ENCODE results near the gene SPG7. TPM values are rescaled to one million over a fixed set of nuclear protein-coding genes. Genes with fewer than 3 reads are reported as not detected.

The SPG7 gene
- total RNA-seq, 1 experiment from 2014 or later = 125 TPM

GRCh38 chr16:89506791-89507191 lies 1.4 kb upstream of the SPG7 start:
- in situ Hi-C loops (cut with HindIII; ENCODE audit: low sequenced_read_pairs) = no loop called here
- DNase-seq (ENCODE audit: low spot score) = no peak

- peak; percentile 26 for DNase-seq (ENCODE audit: low spot score)
- in situ Hi-C loops (cut with HindIII; ENCODE audit: low sequenced_read_pairs) = no loop called here
Observed at GRCh38 chr16:89507214-89507833, 879 bp upstream of the SPG7 start.

- DNase-seq (ENCODE audit: low spot score) = no peak
- in situ Hi-C loops (cut with HindIII; ENCODE audit: low sequenced_read_pairs) = no loop called here
Observed at GRCh38 chr16:89510526-89510925, 2.3 kb downstream of the SPG7 start.

GRCh38 chr16:89511374-89511773 lies 3.2 kb downstream of the SPG7 start:
- DNase-seq (ENCODE audit: low spot score) = no peak
- in situ Hi-C loops (cut with HindIII; ENCODE audit: low sequenced_read_pairs) = no loop called here

GRCh38 chr16:89512453-89512852 lies 4.2 kb downstream of the SPG7 start:
- no peak for DNase-seq (ENCODE audit: low spot score)
- in situ Hi-C loops (cut with HindIII; ENCODE audit: low sequenced_read_pairs) = no loop called here

- in situ Hi-C loops (cut with HindIII; ENCODE audit: low sequenced_read_pairs) = no loop called here
Observed at GRCh38 chr16:89517128-89517527, 8.9 kb downstream of the SPG7 start.

GRCh38 chr16:89519881-89520280 lies 11.7 kb downstream of the SPG7 start:
- in situ Hi-C loops (cut with HindIII; ENCODE audit: low sequenced_read_pairs) = no loop called here
- peak; percentile 50 for DNase-seq (ENCODE audit: low spot score)

More at GRCh38 chr16:89517128-89517527, 8.9 kb downstream of the SPG7 start:
- no peak for DNase-seq (ENCODE audit: low spot score)

GRCh38 chr16:89522287-89522686 lies 14.1 kb downstream of the SPG7 start:
- no peak for DNase-seq (ENCODE audit: low spot score)
- in situ Hi-C loops (cut with HindIII; ENCODE audit: low sequenced_read_pairs) = no loop called here

- DNase-seq (ENCODE audit: low spot score) = no peak
- in situ Hi-C loops (cut with HindIII; ENCODE audit: low sequenced_read_pairs) = no loop called here
Observed at GRCh38 chr16:89523680-89524344, 15.6 kb downstream of the SPG7 start.

GRCh38 chr16:89525146-89525913 lies 17.1 kb downstream of the SPG7 start:
- in situ Hi-C loops (cut with HindIII; ENCODE audit: low sequenced_read_pairs) = no loop called here
- DNase-seq (ENCODE audit: low spot score) = no peak

GRCh38 chr16:89529097-89529496 lies 20.9 kb downstream of the SPG7 start:
- in situ Hi-C loops (cut with HindIII; ENCODE audit: low sequenced_read_pairs) = no loop called here
- no peak for DNase-seq (ENCODE audit: low spot score)

- no peak for DNase-seq (ENCODE audit: low spot score)
- in situ Hi-C loops (cut with HindIII; ENCODE audit: low sequenced_read_pairs) = no loop called here
Observed at GRCh38 chr16:89530401-89531381, 22.5 kb downstream of the SPG7 start.

- no peak for DNase-seq (ENCODE audit: low spot score)
- in situ Hi-C loops (cut with HindIII; ENCODE audit: low sequenced_read_pairs) = no loop called here
Observed at GRCh38 chr16:89531821-89532526, 23.8 kb downstream of the SPG7 start.

- DNase-seq (ENCODE audit: low spot score) = no peak
- in situ Hi-C loops (cut with HindIII; ENCODE audit: low sequenced_read_pairs) = no loop called here
Observed at GRCh38 chr16:89534252-89534756, 26.1 kb downstream of the SPG7 start.

- DNase-seq (ENCODE audit: low spot score) = no peak
Observed at GRCh38 chr16:89536371-89536770, 28.2 kb downstream of the SPG7 start.

GRCh38 chr16:89536886-89537548 lies 28.8 kb downstream of the SPG7 start:
- in situ Hi-C loops (cut with HindIII; ENCODE audit: low sequenced_read_pairs) = no loop called here
- DNase-seq (ENCODE audit: low spot score) = no peak

More at GRCh38 chr16:89536371-89536770, 28.2 kb downstream of the SPG7 start:
- in situ Hi-C loops (cut with HindIII; ENCODE audit: low sequenced_read_pairs) = no loop called here

- no peak for DNase-seq (ENCODE audit: low spot score)
- in situ Hi-C loops (cut with HindIII; ENCODE audit: low sequenced_read_pairs) = no loop called here
Observed at GRCh38 chr16:89537549-89537925, 29.3 kb downstream of the SPG7 start.

- in situ Hi-C loops (cut with HindIII; ENCODE audit: low sequenced_read_pairs) = no loop called here
- DNase-seq (ENCODE audit: low spot score) = no peak
Observed at GRCh38 chr16:89538286-89538685, 30.1 kb downstream of the SPG7 start.
